DOHH2 (cell line): ENCODE measurements around the gene QPCTL.

Source experiments
- H3F3A ChIP-seq: fragments of 200-600 bp; sonication (generic), shearing (Covaris generic); 2 replicates; pipeline ENCODE4 v1.6.0; 2016; ENCODE audit warnings: antibody characterized with exemption, mild to moderate bottlenecking; ENCODE audit not compliant: control insufficient read depth, insufficient read depth
- H3K27ac ChIP-seq: fragments of 200-600 bp; sonication (generic); 2 replicates; pipeline ENCODE4 v1.5.1; 2014; ENCODE audit warnings: low read depth, mild to moderate bottlenecking, low read length, moderate library complexity
- H3K27me3 ChIP-seq: fragments of 200-600 bp; sonication (generic); 2 replicates; pipeline ENCODE4 v1.6.1; 2014; ENCODE audit warnings: mild to moderate bottlenecking, low read length, mixed read lengths; ENCODE audit not compliant: control insufficient read depth
- H3K36me3 ChIP-seq: fragments of 200-600 bp; sonication (generic); 2 replicates; pipeline ENCODE4 v1.6.1; 2014; ENCODE audit warnings: mild to moderate bottlenecking, low read length, moderate library complexity, mixed read lengths; ENCODE audit not compliant: control insufficient read depth
- H3K4me1 ChIP-seq: fragments of 200-600 bp; sonication (generic); 2 replicates; pipeline ENCODE4 v1.6.1; 2014; ENCODE audit warnings: mild to moderate bottlenecking, low read length, mixed read lengths; ENCODE audit not compliant: control insufficient read depth
- H3K4me2 ChIP-seq: fragments of 200-600 bp; sonication (generic); 2 replicates; pipeline ENCODE4 v1.6.0; 2014; ENCODE audit warnings: mild to moderate bottlenecking, low read length, moderate library complexity
- H3K4me3 ChIP-seq: fragments of 200-600 bp; sonication (generic); 2 replicates; pipeline ENCODE4 v1.5.1; 2014; ENCODE audit warnings: mild to moderate bottlenecking, low read length, mixed read lengths
- H3K79me2 ChIP-seq: fragments of 200-600 bp; sonication (generic); 2 replicates; pipeline ENCODE4 v1.6.1; 2014; ENCODE audit warnings: mild to moderate bottlenecking, low read length, mixed read lengths; ENCODE audit not compliant: control insufficient read depth
- H3K9me2 ChIP-seq: fragments of 200-600 bp; sonication (generic); replicated peaks from 2 replicates; pipeline ENCODE4 v1.6.1; 2014; ENCODE audit warnings: mild to moderate bottlenecking, low read length, mixed read lengths; ENCODE audit not compliant: control insufficient read depth
- H3K9me3 ChIP-seq: fragments of 200-600 bp; sonication (generic); 2 replicates; pipeline ENCODE4 v1.6.1; 2014; ENCODE audit warnings: antibody characterized with exemption, low read length, mixed read lengths; ENCODE audit not compliant: control insufficient read depth, insufficient read depth
- H4K20me1 ChIP-seq: fragments of 200-600 bp; sonication (generic); 2 replicates; pipeline ENCODE4 v1.6.0; 2014; ENCODE audit warnings: low read depth, mild to moderate bottlenecking, antibody characterized with exemption, low read length, moderate library complexity; ENCODE audit not compliant: control insufficient read depth, insufficient read depth
- EZH2phosphoT487 ChIP-seq: fragments of 200-600 bp; sonication (generic); IDR thresholded peaks from 2 replicates; pipeline ENCODE4 v1.6.1; 2017; ENCODE audit warnings: borderline replicate concordance, mild to moderate bottlenecking, antibody characterized with exemption, low read length, moderate library complexity, mixed read lengths
- TF ChIP-seq, protein P1 (sequence below): fragments of 200-600 bp; sonication (generic); IDR thresholded peaks from one replicate; pipeline ENCODE4 v1.5.1; 2014; ENCODE audit warnings: antibody characterized with exemption, mild to moderate bottlenecking, low read depth, low read length; ENCODE audit not compliant: poor library complexity, severe bottlenecking

The QPCTL gene

DNA sequence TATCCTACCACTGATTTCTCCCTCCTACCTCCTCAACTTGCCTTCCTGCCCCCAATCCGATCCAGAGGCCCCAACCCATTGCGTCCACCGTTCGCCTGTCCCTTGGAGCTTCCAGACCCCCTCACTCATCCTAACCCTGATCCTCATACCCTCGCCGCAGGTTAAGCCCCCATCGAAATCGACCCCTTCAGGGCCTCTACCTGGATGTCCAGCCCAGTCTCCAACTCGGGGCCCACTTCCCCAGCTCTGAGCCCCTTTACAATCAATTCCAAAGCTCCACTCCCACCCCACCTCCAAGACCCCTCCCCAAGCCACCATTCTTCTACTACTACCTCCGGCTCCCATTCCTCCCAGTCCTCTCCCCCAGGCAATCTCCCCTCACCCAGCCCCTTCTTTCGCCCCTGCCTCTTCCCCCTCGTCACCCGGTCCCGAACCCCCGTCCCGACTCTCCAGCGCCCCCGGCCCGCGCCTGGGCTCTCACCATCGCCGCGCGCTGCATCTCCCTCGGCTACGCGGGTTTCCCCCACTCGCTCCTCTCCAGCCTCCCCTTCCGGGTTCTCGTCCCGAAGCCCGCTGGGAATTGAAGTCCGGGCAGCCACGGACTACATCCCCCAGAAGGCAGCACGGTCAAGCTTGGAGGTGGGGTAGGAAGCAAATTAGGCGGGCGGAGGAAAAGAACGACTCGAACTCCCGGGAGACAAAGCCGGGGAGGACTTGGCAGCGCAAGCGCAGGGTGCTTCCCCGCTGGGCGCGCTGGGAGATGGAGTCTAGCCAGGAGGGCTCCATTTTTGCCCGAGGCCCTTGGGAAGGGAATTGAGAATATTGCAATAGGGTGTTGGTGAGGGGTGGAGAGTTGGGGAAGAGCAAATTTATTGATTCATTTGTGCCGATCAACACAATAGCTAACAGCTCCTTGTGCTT lies 38.2 kb downstream of the QPCTL start, which contains the start of gene FBXO46:
FBXO46 (minus strand) TSS at position 529 of the 921 bp plus-strand sequence. CDS start 17,401 bp downstream, outside the sequence.
- peaks cover 4% of the 10 kb centered on the region for H3K36me3 ChIP-seq
- H3K27me3 ChIP-seq, result no peaks in the 10 kb centered on the region
- H3K27ac ChIP-seq, result peak within 1 kb of the TSS; percentile 13; the same call in 1 of the 2 replicates
- peaks cover 15% of the 10 kb centered on the region for H3K4me1 ChIP-seq
- no peak for TF ChIP-seq EZH2phosphoT487
- TF ChIP-seq, protein P1, sequence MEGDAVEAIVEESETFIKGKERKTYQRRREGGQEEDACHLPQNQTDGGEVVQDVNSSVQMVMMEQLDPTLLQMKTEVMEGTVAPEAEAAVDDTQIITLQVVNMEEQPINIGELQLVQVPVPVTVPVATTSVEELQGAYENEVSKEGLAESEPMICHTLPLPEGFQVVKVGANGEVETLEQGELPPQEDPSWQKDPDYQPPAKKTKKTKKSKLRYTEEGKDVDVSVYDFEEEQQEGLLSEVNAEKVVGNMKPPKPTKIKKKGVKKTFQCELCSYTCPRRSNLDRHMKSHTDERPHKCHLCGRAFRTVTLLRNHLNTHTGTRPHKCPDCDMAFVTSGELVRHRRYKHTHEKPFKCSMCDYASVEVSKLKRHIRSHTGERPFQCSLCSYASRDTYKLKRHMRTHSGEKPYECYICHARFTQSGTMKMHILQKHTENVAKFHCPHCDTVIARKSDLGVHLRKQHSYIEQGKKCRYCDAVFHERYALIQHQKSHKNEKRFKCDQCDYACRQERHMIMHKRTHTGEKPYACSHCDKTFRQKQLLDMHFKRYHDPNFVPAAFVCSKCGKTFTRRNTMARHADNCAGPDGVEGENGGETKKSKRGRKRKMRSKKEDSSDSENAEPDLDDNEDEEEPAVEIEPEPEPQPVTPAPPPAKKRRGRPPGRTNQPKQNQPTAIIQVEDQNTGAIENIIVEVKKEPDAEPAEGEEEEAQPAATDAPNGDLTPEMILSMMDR, result peak; percentile 38
- peaks cover 3% of the 10 kb centered on the region; the same call in 1 of the 2 replicates for H3F3A ChIP-seq
- no peaks in the 10 kb centered on the region for H3K9me2 ChIP-seq
- peak within 1 kb of the TSS; percentile 89 for H3K4me3 ChIP-seq
- H4K20me1 ChIP-seq, result no peaks in the 10 kb centered on the region
- H3K4me2 ChIP-seq, result peak within 1 kb of the TSS; percentile 91
- H3K79me2 ChIP-seq, result peaks cover 51% of the 10 kb centered on the region
- no peaks in the 10 kb centered on the region for H3K9me3 ChIP-seq

DNA sequence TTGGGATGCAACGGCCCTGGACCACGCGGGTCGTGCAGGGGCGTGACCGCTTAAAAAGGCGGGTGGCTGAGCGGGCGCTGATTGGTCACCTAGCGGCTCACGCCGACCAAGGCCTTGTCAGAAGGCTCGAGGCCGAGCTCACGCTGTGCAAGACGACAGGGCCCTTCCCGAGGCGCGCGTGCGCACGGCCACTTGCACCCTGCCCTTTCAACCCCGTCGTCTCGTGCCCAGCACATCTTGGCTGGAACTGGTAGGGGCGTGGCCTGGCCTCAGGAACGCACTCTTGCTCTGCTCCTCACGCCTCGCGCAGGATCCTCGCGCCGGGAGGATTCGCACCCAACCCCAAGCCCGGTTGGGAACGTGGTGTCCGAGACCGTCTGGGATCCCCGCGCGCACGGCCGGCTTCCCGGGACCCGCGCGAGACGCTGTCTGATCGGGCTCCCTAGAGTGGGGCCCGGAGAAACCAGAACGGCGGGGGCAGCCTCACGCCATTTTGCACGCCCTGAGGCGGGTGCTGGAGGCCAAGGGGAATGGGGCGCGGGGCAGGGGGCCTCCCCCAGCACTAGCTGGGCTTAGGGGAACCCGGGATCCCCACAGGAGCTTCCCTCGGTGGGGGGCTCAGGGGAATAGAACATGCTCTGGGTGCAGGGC lies 40.8 kb downstream of the QPCTL start, which contains the start of gene MEIOSIN:
MEIOSIN (plus strand) TSS at position 280 of the 651 bp plus-strand sequence. CDS start 1,938 bp downstream, outside the sequence.
- H4K20me1 ChIP-seq, result no peaks in the 10 kb centered on the region
- no peak within 1 kb of the TSS for H3K27ac ChIP-seq
- H3K36me3 ChIP-seq, result peaks cover 4% of the 10 kb centered on the region
- H3K27me3 ChIP-seq, result no peaks in the 10 kb centered on the region
- peaks cover 3% of the 10 kb centered on the region; the same call in 1 of the 2 replicates for H3F3A ChIP-seq
- no peak within 1 kb of the TSS for H3K4me2 ChIP-seq
- TF ChIP-seq, protein P1, result no peak
- TF ChIP-seq EZH2phosphoT487, result no peak
- no peak within 1 kb of the TSS for H3K4me3 ChIP-seq
- H3K79me2 ChIP-seq, result peaks cover 24% of the 10 kb centered on the region
- H3K9me3 ChIP-seq, result no peaks in the 10 kb centered on the region
- H3K9me2 ChIP-seq, result no peaks in the 10 kb centered on the region
- peaks cover 15% of the 10 kb centered on the region for H3K4me1 ChIP-seq

GRCh38 chr19:45739498-45740439 lies 47.3 kb downstream of the QPCTL start:
- Histone ChIP-seq H3K9me3 (no peaks in the 10 kb centered on the region), H3K27me3 (peaks cover 5% of the 10 kb centered on the region; the same call in 1 of the 2 replicates), H3F3A (no peaks in the 10 kb centered on the region), H3K27ac (no peak overlapping the region), H3K4me3 (no peak overlapping the region), H3K4me1 (no peaks in the 10 kb centered on the region), H3K4me2 (peak overlapping the region; percentile 10; the same call in 1 of the 2 replicates), H3K79me2 (no peaks in the 10 kb centered on the region), H3K36me3 (no peaks in the 10 kb centered on the region), H3K9me2 (no peaks in the 10 kb centered on the region), H4K20me1 (no peaks in the 10 kb centered on the region)
- no peak for TF ChIP-seq EZH2phosphoT487
- TF ChIP-seq, protein P1, result no peak
